HG03432 (cell line): ENCODE measurements around the gene XIST.
"Not testable (repeated sequence)": the region's sequence is repeated elsewhere in the genome, so short reads cannot be mapped to it uniquely, and the experiment has no call there.

ENCODE experiments used
- ATAC-seq: cut with Tn5 transposase; IDR thresholded peaks from one replicate; pipeline ENCODE4 v1.9.1; 2021; ENCODE audit warnings: mild to moderate bottlenecking, moderate library complexity; ENCODE audit not compliant: unreplicated experiment

The XIST gene

DNA sequence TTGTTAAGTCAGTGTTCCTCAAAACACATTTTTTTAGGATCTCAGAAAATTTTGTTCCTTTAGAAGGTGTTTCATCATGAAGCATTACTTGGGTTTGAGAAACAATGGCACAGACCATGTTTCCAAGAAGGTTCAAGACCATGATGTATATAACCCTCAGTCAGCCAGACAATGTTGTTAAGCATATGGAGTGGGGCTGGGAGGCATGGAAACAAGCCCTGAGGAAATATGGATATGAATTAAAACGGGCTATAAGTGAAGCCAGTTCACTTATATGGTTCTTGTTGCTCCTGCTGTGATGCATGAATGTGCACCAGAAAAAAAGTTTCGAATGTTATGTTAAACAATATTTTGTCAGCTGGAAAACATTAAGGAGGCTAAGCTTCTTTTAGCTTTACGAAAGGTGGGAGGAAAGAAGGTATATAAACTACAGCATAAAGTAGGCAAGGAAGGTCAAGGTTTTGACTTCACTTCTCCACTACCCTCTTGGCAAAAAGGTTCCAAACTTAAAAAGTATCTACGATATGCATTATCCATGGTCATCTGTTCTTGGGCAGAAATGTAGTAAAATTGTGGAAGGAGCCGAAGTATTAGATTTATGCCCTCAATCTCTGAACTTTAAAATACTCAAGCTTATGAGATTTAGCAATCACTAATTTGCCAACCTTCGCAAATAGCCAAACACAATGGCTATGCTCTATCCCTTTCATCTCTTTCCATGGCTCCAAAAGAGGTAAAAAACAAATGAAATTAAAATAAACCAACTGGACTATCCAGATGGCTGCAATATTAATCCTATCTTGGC lies 12.2 kb downstream of the XIST start:
- no peak for ATAC-seq

DNA sequence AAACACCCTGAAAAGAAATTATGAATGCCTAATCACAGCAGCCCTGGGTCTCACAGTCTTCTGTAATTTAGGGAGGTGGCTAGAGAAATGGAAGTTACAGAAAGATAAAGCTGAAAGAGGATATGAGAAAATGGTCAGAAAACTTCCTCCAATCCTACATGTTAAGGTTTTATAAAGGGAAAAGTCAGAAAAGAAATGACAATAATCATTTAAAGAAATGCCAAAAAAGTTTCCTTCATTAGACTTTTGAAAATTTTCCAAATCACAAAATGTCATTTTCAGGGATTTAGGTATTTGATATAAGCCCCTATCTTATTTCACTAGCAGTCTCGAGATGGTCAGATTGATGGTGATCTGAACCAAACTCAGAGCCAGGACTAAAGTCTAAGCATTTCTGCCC lies 13.4 kb downstream of the XIST start:
- ATAC-seq: no peak

DNA sequence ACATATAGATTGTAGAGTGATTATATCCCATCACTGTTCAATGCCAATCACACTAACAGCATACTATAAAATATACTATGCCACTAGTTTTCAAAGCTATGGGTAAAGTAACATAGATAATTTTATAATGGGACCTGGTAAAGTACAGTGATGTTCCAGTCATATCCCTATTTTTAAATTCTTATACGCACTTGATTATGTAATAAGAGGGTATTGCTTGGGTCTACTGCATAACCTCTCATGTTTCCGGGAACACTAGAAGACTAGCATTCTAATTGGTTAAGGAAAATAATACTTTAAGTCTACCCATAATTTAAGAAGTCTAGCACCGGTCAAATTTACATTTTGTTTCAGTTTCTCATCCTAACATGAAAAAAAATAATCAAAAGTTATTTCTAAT lies 14.4 kb downstream of the XIST start:
- ATAC-seq: no peak

DNA sequence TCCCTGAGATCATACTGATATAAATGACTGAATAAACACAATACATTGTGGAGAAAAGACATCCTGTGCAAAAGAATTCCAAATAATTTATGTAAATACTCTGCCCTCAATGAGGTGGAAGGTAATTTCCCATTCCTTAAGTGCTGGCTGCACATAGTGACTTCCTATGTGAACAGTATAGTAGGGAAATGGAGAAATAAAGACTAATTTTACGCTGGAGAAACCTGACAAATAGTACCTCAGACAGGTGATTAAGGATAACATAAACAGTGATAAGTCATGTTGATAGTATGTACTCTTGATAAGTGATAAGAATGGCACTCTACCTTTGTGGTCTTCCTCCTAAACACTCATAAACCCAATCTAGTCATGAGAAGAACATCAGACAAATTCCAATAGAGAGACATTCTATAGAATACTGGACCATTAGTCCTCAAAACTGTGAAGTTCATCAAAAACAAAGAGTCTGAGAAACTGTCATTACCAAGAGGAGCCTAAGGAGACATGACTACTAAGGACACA lies 15.5 kb downstream of the XIST start:
- no peak for ATAC-seq

DNA sequence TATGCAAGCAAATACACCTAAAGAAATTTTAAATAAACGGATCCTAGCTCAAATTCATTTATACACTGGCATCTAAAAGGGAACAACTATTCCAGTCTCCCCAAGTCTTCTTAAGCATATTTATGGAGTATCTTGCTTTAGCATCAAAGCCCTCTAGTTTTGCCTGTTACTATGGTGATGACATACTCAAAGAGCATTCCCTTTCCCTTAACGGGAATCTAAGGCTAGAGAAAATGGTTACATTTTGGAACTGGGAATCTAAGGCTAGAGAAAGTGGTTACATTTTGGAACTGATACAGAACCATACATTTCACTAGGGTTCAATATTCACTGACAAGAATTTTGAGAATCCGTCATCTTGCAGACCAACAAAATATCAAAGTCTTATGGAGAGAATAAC lies 18.3 kb downstream of the XIST start:
- no peak for ATAC-seq

DNA sequence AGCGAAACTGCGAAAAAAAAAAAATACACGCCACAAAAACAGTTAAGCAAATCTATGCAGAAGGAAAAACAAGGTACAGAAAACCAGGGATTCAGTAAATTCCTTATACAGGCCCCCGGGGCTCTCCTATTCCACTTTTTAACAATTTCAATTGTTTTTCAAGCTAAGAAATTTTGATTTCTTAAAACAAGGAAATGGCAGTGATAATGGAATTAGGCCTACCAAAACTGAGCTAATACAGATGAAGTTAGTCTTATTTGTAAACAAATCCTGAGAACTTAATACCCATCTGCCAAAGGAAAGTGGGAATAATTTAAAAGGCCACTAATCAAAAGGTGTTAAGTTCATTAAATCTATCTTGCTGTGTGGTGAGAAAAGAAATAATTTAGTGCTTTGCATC lies 20.2 kb downstream of the XIST start:
- ATAC-seq: no peak

DNA sequence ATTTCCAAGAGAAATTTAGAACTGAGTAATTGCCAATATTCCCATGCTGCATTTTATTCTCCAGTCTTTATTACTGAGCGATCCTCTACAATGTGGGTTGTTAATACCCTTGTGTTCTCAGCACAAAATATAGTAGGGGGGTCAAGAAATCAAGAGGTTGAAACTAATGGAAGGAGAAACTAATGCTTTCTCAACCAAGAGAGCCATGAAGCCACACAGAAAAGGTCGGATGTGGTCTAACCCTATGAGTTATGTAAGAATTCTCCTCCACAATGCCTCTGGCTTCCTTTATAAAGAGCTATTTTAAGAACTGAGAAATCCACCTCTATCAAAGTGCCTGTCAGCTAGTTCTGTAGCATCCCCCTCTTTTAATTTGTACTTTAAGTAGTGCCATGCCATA lies 21.0 kb downstream of the XIST start:
- no peak for ATAC-seq

DNA sequence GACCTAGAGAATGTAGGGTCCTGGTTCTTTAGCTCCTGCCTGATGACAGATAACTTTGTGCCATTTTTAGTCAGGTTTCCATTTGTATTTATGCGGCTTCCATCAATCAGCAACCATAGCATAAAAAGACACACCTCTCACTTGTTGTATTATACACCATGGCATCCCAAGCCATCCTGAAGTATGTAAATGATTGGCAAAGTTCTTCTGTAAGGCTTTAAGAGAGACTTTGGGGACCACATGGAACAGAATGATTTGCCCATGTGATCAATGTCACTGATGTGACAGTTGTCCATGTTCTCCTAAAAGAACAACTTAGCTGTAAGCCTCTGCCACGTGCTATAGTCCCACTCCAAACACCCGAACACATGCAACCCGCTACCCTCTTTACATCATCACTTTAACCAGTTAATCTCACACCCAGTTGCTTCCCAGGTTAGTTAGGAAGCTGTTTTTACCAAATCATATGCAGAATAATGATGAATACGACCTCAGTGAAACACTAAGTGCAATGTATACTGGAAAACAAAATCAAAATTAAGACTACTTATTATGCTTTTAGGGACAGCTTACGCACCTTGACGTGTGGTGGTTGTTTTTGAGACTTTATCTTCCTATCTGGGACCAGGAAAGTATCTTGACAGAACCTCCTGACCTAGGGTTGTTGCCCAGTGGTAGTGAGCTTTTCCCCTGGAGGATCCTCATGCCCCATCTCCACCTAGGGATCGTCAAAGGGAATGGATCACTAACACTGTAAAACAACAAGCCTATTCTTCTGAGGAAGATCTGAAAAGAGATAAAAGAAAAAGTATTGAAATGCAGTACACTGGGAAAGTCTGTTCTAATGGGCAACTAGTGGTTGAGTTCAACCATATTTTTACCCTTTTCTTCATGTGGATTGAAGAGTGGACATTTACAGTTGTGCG lies 21.8 kb downstream of the XIST start:
- no peak for ATAC-seq

DNA sequence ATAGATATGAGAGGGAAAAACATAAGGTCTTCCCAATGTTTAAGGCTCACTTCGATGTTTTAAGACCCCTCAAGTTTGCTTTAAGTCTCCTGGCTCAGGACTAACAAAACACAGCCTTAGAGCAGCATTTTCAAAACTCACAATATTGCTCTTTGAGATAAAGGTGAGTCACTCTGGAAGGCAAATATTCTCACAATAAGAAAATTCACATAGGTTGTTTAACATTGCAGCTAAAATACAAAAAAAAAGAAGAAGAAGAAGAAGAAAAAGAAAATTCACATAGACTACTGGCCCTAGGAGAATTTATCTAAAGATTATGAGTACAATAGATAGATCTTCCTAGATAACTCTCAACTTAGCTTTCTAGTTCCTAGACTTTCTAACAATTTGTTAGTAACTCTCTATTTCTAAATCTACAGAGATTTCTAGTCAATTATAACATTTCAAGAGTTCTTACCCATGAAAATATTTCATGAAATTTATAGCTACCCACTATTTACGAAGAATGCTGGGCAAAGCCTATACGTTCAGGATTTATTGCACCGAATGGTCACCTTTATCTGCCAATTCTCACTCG lies 22.5 kb downstream of the XIST start:
- no peak for ATAC-seq

DNA sequence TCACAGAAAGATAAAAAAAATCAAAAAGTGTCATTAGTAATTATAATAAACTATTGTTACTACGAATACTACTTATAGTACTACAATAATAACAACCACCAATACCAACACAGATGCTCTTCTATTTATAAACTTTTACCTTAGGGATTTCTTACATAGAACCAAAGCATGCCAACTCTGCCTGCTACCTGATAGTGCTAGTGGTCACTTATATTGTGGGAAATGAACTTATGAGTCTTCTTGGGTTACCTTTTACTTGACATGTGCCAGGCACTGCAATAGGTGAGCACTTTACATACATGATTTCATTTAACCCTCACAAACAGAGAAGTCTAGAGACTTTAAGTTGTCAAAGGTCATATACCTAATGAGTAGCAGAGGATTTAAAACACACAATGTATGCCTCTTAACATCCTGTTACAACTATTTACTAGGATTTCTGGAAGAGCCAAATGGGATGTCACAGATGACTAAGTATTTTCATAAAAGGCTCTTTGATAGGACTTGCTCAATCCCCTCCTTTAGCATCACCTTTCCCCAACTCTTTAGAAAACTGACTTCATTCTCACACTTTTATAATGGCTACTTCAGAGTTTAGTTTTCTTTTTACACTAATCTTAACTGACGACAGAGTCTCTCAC lies 24.3 kb downstream of the XIST start:
- ATAC-seq: no peak

DNA sequence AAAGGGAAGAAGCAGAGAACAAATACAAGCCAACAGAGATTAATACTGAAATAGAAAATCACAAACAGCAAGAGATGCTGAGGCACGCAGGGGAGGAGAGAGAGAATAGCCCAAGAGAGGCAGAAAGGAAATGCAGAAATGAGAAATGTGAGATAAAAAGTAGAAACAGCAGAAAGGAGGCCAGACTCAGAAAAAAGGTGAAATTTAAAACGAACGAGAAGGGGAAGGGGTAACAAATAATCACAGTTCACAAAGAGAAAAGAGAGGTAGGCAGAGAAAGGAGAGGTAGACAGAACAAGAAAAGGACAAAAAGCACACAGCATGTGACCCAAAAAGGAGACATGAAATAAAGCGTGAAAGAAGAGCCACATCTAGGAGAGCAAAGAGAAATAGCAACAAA lies 25.1 kb downstream of the XIST start:
- no peak for ATAC-seq

DNA sequence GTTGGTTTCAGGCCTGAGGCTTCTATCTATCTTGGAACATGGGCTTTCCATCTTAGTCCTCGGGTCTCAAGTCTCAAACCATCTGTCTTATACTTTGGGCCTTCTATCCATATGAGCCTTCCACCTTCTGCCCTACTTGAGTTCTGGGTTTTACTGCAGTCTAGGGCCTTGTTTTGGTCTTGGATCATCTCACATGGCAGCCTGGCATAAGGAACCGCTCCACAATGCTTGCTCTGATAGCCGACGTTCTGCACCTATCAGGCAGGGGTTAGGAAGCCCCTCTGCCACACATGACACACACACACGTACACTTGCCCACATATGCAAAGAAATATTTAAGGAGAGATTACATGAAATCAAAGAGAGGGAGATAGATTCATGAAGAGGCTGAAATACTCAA lies 25.5 kb downstream of the XIST start:
- no peak for ATAC-seq

DNA sequence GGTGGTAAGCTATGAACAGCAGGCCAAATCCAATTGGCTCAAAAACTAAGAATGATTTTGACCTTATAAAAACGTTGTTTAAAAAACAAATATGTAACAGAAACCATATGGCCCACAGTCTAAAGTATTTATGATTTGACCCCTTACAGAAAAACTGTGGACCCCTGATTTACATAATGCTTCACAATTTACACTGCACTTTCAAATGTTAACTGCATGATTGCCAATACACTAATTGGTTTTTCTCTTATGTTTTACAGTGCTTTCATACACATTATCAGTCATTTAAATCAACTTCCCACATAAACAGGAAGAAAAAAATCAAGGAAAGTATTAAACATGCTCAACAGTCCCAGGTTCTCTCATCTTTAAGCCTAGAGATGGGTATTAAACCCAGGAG lies 26.9 kb downstream of the XIST start:
- ATAC-seq: no peak

DNA sequence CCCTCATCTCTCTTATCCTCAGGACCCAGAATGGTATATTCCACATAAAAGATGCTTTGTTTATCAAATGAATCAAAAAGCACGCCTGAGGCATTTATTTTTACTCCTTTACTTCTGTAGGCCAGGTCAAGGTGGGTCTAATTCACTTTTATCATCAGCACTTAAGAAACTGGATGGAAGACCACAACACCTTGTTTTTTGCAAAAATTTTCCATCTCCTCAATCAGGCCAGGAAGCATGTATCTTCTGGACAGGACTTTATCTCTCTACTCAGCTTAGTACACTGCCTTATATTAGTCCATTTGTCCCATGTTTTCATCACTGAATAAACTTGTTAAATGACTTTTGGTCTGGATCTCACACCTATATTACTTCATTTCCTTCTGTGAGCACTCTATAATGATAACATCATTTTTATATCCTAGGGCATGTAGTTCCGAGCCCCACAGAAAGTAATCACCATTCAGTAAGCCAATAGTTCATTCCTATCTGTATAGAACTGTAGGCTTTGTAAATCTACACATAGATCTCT lies 29.0 kb downstream of the XIST start:
- no peak for ATAC-seq

DNA sequence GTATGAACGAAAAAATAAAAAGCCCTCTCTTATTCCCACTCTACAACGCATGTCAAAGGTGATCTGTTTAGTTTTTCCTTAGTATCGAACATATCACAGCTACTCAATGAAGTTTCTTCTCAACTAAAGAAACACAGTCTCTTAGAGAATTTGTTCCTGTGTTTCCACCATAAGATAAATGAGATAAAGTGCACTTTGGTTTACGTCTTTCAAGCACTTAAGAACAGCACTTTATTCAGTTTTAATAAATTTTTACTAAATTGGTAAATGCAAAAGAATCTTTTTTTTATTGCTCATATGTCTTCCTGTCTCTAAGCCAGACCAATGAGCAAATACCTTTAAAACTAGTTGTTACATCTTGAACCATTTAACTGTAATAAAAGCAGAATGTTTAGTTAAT lies 29.7 kb downstream of the XIST start:
- no peak for ATAC-seq

DNA sequence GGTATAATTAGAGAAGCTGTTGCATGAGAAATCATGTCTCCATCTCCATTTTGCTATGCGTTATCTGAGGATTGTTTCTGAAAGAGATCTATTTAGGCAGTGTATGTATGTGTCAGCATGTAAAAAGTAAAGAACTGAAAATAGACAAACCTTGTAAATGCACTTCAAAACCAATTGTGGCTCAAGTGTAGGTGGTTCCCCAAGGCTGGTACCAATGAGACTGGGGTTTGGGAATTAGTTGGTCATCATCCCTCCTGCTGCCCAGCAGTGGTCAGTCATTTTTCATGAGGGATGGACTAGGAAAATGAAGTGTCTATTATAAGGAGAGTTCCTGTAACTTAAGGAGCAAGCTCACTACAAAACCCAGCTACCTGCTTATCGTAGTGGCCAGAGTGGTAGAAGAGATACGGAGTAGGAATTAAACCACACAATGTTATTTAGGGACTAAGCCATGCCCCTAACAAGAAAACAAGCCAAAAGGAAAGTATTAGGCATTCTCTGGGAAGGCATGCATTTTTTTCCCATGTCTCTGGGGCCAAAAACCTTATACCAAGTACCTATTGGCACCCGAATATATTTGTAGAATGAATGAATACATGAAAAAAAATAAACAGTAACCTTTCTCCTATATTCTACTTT lies 30.5 kb downstream of the XIST start:
- ATAC-seq: no peak

DNA sequence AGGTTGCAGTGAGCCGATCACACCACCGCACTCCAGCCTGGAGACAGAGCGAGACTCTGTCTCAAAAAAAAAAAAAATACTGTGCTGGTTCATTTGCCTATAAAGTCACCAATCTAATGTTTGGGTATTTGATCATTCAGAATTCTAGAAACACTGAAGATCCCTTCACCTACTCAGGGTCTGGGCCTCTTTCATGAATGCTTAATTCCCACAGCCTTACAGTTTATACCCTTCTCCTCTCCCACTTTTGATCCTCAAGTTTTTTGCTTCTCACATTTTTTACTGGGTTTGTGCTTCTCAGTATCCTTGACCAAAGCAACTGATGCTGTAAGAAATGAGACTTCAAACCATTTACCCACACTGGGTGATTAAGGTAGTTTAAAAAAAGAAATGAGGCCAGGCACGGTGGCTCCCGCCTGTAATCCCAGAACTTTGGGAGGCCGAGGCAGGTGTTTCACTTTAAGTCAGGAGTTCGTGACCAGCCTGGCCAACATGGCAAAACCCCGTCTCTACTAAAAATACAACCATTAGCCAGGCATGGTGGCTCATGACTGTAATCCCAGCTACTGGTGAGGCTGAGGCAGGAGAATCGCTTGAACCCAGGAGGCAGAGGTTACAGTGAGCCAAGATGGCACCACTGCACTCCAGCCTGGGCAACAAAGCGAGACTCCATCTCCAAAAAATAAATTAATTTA lies 32.5 kb downstream of the XIST start:
- ATAC-seq: not testable (repeated sequence)

DNA sequence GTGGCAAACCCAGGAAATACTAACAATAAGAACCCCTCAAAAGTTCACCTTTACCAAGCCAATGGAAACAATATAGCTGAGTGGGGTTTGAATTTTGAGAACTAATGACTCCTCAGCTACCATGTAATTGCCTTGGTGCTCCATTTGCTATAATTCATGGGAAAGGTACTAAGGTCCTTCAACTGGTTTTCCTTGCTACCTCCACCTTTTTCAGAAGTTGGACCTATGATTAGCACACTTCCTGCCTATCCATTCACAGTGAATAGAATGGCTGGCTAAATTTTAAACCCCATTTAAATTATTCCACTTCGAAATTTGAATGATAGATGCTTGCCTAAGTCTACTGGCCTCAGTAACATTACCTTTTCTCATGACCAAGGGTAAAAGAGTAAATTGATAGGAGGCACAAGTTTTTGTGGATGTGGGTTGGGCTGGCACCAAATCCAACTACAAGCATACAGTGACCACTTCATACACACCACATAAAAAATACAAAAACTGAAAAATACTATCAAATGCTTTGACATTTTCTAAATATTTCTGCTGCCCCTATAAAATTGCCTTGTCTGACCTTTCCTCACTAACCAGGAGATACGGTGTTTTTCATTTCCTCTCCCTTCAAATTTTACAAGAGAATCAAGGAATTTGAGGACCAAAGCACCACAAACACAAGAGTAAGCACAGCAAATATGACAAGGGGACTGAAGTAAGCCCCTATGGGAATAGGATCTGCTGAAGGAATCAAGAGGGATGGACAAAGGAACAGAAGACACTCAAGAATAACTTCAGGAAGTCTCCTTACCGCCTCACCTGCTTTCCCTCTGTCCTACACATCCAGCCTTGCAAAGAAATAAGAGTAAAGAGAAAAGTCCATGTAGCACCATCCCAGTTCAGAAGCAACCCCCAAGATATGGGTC lies 34.1 kb downstream of the XIST start:
- no peak for ATAC-seq
